ENCODE data around the gene PRR23E.

GRCh38 chr3:127145266-127145665 lies 47.7 kb upstream of the PRR23E start:
- TF ChIP-seq ARNT (IDR thresholded peaks at IDR 0.05) (no peak), FOXK2 (IDR thresholded peaks at IDR 0.05) (no peak), FOXM1 (IDR thresholded peaks at IDR 0.05; ENCODE audit: borderline replicate concordance) (no peak), SUZ12 (IDR thresholded peaks at IDR 0.05) (no peak)
- TF ChIP-seq, protein P1, sequence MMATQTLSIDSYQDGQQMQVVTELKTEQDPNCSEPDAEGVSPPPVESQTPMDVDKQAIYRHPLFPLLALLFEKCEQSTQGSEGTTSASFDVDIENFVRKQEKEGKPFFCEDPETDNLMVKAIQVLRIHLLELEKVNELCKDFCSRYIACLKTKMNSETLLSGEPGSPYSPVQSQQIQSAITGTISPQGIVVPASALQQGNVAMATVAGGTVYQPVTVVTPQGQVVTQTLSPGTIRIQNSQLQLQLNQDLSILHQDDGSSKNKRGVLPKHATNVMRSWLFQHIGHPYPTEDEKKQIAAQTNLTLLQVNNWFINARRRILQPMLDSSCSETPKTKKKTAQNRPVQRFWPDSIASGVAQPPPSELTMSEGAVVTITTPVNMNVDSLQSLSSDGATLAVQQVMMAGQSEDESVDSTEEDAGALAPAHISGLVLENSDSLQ (IDR thresholded peaks at IDR 0.05) = no peak
